HFFc6 (cell line): ENCODE measurements around the gene ITGB5. TPM values are rescaled to one million over a fixed set of nuclear protein-coding genes. Genes with fewer than 3 reads are reported as not detected.
"Not testable (repeated sequence)": the region's sequence is repeated elsewhere in the genome, so short reads cannot be mapped to it uniquely, and the experiment has no call there.

ENCODE experiments used
- DNase-seq: peaks from one replicate; pipeline ENCODE4 v3.0.0-alpha.2; 2018
- H3K27ac Mint-ChIP-seq: 2 replicates; pipeline ENCODE4 v1.8.0; 2020; ENCODE audit warnings: mild to moderate bottlenecking, mixed read lengths
- H3K27me3 Mint-ChIP-seq: 2 replicates; pipeline ENCODE4 v1.8.0; 2021; ENCODE audit warnings: mild to moderate bottlenecking, moderate library complexity, mixed read lengths; ENCODE audit not compliant: insufficient read depth
- H3K36me3 Mint-ChIP-seq: 2 replicates; pipeline ENCODE4 v1.8.0; 2021; ENCODE audit warnings: low read depth, mixed read lengths
- H3K4me1 Mint-ChIP-seq: 2 replicates; pipeline ENCODE4 v1.8.0; 2020; ENCODE audit warnings: low read depth, mixed read lengths
- H3K4me3 Mint-ChIP-seq: 2 replicates; pipeline ENCODE4 v1.8.0; 2020; ENCODE audit warnings: mild to moderate bottlenecking, moderate library complexity, mixed read lengths
- H3K9me3 Mint-ChIP-seq: 2 replicates; pipeline ENCODE4 v1.8.0; 2020; ENCODE audit warnings: mild to moderate bottlenecking, mixed read lengths
- total RNA-seq, 6 experiments: library from RNA; stranded (reverse); fragmentation: NEBNext Ultra II Directional; extraction: Animal tissue kit (Norgen Biotek cat#: 25700); gene quantifications; 2 replicates in 1 of 6; 3 replicates in 5 of 6; pipeline ENCODE4 v1.2.3, GENCODE V29; 2021
- TF ChIP-seq, protein P1 (sequence below): fragments of 200-600 bp; sonication (generic); IDR thresholded peaks from 2 replicates; pipeline ENCODE4 v1.5.0; 2021; ENCODE audit warnings: antibody characterized with exemption, mild to moderate bottlenecking

ITGB5 gene
- total RNA-seq, 6 experiments from 2014 or later, result 203 to 332 (median 220) TPM

DNA sequence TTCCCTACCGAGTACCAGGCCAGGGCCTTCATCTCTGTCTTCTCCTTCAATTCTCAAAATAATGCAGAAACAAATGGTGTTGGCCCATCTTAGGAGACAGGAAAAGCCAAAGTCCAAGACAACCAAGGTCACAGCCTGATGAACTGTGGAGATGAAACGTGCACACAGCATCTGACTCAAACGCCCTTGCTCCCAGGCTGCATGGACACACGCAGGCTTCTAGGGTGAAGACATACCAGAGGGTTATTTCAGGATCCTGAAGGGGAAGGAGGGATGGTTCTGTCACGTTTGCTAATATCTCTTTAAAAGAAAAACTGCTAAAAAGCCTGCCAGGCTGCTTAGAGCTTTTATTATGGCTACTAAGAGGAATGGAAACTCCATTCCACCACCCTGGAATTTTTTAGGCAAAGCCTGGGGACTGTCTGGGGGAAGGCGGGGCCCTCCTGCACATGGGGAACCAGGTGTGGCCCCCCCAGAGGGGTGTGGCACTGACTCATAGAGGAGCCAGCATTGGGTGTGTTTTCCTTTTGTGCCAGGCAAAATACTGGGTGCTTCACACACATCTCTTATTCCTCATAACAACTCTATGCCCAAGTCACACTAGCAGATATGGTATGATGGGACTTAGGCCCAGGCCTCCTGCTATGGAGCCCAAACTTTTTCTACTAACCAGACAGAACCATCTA lies 94.0 kb downstream of the ITGB5 start:
- Mint-ChIP-seq H3K27ac (peak overlapping the region; percentile 99), H3K27me3 (no peaks in the 10 kb centered on the region; the same call in 1 of the 2 replicates), H3K9me3 (no peaks in the 10 kb centered on the region), H3K36me3 (peaks cover 6% of the 10 kb centered on the region), H3K4me1 (peaks cover 48% of the 10 kb centered on the region), H3K4me3 (peak overlapping the region; percentile 48; the same call in 1 of the 2 replicates)
- TF ChIP-seq, protein P1, sequence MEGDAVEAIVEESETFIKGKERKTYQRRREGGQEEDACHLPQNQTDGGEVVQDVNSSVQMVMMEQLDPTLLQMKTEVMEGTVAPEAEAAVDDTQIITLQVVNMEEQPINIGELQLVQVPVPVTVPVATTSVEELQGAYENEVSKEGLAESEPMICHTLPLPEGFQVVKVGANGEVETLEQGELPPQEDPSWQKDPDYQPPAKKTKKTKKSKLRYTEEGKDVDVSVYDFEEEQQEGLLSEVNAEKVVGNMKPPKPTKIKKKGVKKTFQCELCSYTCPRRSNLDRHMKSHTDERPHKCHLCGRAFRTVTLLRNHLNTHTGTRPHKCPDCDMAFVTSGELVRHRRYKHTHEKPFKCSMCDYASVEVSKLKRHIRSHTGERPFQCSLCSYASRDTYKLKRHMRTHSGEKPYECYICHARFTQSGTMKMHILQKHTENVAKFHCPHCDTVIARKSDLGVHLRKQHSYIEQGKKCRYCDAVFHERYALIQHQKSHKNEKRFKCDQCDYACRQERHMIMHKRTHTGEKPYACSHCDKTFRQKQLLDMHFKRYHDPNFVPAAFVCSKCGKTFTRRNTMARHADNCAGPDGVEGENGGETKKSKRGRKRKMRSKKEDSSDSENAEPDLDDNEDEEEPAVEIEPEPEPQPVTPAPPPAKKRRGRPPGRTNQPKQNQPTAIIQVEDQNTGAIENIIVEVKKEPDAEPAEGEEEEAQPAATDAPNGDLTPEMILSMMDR, result no peak
- DNase-seq, result peak; percentile 17

DNA sequence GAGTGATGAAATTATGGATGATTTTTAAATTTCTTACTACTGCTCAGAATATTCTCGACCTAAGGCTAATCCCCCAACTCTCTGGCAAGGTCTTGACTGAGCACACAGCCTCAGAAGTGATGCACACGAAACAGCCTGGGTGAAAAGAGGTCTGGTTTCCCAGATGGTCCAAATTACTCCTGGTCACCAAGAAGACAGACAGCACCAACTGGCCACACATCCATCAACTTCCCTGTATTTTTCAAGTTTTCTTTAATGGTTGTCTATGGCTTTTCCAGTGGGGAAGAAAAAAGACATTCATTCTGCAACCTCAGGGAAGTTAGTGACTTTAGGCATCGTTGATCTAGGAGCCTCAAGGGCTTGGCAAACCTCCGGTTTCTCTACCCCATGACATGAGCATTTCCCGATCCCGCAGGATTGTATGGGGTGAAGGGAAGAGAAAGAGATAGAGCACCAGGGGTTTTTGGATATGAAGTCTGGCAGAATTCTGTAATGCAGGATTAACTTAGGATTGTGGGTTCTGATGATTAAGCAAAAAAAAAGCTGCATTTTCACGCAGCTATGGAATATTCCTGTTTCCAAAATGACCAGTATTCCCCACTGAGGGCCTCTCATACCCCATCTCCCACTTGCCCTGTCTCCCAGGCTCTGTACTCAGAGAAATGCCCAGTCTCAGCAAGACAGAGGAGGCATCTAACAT lies 94.7 kb downstream of the ITGB5 start:
- TF ChIP-seq, protein P1, result no peak
- Mint-ChIP-seq H3K9me3 (no peaks in the 10 kb centered on the region), H3K27ac (peak overlapping the region; percentile 99), H3K4me3 (peak overlapping the region; percentile 76), H3K4me1 (peaks cover 52% of the 10 kb centered on the region), H3K27me3 (no peaks in the 10 kb centered on the region; the same call in 1 of the 2 replicates), H3K36me3 (peaks cover 6% of the 10 kb centered on the region)
- DNase-seq, result no peak

DNA sequence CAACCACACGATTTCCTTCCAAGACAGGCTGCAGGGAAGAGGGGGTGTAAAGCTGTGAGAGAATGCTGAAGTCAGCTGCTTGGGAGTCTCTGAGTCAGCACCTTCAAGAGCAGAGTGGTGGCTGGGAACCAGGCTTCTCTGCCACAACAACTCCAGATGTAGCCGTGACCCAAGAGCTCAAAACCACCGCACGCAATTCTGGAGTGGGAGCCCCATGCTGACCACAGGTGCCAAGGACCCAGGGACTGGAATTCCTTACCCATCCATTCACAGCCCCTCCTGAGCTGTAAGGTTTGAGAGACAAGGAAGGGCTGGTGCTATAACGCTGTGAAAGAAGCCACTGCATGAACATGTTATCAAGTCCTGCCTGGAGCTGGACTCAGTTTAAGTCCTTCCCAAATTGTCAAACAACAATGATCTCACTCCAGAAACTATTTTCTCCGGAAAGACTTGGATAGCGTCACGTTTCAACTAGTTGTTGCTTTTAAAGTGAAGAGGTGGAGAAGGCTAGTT lies 95.5 kb downstream of the ITGB5 start:
- Mint-ChIP-seq H3K4me3 (peak overlapping the region; percentile 76), H3K27me3 (no peaks in the 10 kb centered on the region; the same call in 1 of the 2 replicates), H3K4me1 (peaks cover 60% of the 10 kb centered on the region), H3K27ac (peak overlapping the region; percentile 99), H3K9me3 (no peaks in the 10 kb centered on the region), H3K36me3 (peaks cover 6% of the 10 kb centered on the region)
- TF ChIP-seq, protein P1, result no peak
- peak; percentile 94 for DNase-seq

DNA sequence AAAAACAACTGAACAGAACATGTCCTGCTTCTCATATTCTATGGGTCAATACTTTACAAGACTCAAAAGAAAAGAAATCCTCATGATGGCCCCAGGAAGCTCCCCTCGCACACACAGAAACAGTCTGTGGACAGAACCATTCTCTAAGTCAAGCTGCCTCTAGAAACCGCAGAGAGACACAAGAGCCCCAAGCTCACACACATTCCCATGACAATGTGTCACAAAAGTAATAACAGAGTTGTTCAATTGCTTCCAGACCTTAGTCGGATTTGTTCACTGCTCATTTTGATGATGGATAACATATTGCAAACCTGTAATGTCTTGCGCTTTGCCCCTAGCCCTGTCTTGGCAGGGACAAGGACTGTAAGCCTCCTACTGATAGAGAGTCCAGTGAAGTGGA lies 96.0 kb downstream of the ITGB5 start:
- peaks cover 6% of the 10 kb centered on the region for H3K36me3 Mint-ChIP-seq
- H3K9me3 Mint-ChIP-seq, result no peaks in the 10 kb centered on the region
- H3K4me3 Mint-ChIP-seq, result peak overlapping the region; percentile 76
- no peaks in the 10 kb centered on the region; the same call in 1 of the 2 replicates for H3K27me3 Mint-ChIP-seq
- TF ChIP-seq, protein P1, result no peak
- DNase-seq, result peak; percentile 79
- H3K27ac Mint-ChIP-seq, result peak overlapping the region; percentile 99
- H3K4me1 Mint-ChIP-seq, result peaks cover 66% of the 10 kb centered on the region

DNA sequence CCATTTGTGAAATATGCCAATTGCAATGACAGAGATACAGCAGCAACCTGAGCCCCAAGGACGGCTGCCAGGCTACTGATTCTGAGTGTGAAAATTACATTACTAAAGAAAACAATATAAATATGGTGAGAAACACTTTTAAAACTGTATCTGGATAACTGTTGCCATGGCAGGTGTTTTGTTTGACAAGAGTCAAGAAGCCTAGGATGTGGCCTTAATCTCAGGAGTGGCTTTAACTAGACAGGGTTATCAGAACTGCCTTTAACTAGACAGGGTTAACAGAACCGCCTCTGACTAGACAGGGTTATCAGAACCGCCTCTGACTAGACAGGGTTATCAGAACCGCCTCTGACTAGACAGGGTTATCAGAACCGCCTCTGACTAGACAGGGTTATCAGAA lies 98.1 kb downstream of the ITGB5 start:
- peaks cover 64% of the 10 kb centered on the region for H3K4me1 Mint-ChIP-seq
- H3K9me3 Mint-ChIP-seq, H3K36me3 Mint-ChIP-seq, H3K4me3 Mint-ChIP-seq, H3K27ac Mint-ChIP-seq, DNase-seq, H3K27me3 Mint-ChIP-seq: not testable (repeated sequence)

DNA sequence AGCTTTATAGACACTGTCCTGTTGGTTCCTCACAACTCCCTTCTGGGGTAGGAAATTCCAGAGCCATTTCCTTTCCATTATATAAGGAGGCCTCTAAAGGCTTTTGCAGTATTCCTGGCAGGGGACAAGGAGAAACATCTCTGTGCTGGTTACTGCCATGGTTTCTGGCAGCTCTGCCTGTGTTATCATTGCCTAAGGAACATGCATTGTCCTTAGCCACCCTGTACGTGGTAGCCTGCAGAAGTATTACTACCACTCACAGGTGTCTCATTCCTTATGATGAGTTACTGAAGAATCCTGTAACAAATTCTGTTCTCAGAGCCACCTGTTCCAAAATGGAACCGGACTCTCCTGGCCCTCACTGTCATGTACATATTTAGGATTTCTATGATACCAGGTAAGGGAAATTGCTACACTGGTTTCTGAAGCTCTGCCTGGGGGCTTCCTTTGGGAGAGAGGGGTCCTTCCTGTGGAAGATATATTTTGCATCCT lies 98.9 kb downstream of the ITGB5 start:
- no peak for DNase-seq
- Mint-ChIP-seq H3K4me3 (no peak overlapping the region), H3K36me3 (peaks cover 5% of the 10 kb centered on the region), H3K9me3 (no peaks in the 10 kb centered on the region), H3K4me1 (peaks cover 59% of the 10 kb centered on the region), H3K27me3 (no peaks in the 10 kb centered on the region; the same call in 1 of the 2 replicates), H3K27ac (no peak overlapping the region)
- TF ChIP-seq, protein P1, result no peak
